ENCODE data around the gene UQCC2.

The UQCC2 gene

DNA sequence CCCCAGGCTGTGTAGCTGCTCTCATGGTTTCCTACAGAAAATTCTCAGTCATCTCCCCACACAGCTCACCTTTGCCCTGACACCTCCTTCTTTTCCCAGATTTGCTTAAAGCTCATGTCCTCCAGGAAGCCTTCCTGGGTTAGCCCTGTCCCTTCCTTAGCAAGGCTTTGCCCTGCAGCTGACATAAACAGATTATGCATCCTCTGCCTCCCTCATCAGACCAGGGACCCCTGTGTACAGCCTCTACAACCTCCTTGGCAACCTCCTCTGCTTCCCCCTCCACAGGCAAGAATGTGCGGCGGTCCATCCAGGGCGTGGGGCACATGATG is 39.8 kb downstream of the UQCC2 start:
- no peak for FAIRE-seq

- FAIRE-seq: no peak
Measured at GRCh38 chr6:33670971-33671743, 40.3 kb downstream of the UQCC2 start.

- FAIRE-seq: no peak
Measured at GRCh38 chr6:33670086-33670660, 41.3 kb downstream of the UQCC2 start.

DNA sequence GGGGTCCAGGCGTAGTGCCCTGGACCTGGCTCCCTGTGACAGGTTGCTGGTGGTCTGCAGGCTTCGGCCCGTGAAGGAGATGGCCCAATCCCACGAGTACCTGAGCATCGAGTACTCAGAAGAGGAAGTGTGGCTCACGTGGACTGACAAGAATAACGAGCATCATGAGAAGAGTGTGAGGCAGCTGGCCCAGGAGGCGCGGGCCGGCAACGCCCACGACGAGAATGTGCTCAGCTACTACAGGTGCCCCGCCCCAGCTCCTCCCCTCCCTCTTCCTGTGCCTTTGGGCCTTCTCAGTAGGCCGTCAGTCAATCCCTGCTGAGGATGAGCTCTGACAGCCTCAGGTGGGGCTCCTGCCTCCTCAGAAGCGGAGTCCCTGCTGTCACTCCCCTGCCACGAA is 42.6 kb downstream of the UQCC2 start:
- FAIRE-seq: no peak

GRCh38 chr6:33668328-33668727 is 43.2 kb downstream of the UQCC2 start:
- no peak for FAIRE-seq

GRCh38 chr6:33667776-33668175 is 43.7 kb downstream of the UQCC2 start:
- no peak for FAIRE-seq

GRCh38 chr6:33667072-33667471 is 44.4 kb downstream of the UQCC2 start:
- no peak for FAIRE-seq

GRCh38 chr6:33665957-33666356 is 45.5 kb downstream of the UQCC2 start:
- no peak for FAIRE-seq

DNA sequence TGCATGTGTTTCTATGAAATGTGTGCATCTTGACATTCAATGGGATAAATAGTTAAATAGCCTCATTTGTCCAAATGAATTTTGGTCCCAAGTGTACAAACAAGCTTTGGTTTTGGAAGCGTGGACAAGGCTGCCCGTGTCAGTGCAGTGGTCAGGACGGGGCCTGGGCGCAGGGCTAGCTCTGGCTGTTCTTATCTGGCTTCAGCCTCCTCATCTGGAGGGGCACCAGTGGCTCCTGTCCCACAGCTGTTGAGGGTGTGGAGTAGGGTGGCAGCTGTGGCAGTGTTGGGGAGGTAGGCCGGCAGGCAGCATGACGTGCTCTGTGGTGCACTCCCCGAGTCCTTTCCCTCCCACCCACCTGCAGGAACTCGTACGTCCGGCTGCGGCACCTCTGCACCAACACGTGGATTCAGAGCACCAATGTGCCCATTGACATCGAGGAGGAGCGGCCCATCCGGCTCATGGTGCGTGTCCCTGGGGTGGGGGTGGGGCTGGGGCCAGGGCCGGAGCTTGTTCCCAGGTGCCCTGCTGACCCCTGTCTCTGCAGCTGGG is 46.9 kb downstream of the UQCC2 start:
- FAIRE-seq: no peak

DNA sequence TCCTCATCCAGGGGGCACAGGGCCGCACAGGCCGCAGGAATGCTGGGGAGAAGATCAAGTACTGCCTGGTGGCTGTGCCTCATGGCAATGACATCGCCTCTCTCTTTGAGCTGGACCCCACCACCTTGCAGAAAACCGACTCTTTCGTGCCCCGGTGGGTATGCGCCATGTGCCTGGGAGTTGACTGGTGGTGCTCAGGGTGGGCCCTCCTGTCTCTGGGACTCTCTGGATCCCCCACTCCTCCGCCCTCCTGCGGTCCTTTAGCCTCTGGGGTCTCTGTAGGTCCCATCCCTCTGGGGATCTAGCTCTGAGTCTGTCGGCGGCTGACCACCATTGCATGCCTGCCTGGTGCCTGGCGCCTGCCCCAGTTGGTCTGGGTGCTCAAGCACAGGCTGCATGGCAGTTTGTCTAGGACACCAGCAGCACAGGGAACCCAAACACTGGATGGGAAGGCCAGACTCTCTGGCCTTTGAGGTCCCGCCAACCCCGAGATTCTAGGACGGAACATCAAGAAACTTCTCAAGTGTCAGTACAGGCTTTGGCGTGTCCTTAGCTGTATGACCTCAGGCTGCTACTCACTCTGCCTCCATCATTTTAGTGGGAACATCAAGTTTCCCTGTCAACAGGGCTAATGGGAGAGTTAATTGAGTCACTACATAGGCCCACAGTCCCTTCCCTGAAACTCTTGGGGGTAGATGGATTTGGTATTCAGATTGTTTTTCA is 47.6 kb downstream of the UQCC2 start:
- FAIRE-seq: no peak

GRCh38 chr6:33663028-33663427 is 48.5 kb downstream of the UQCC2 start:
- no peak for FAIRE-seq

DNA sequence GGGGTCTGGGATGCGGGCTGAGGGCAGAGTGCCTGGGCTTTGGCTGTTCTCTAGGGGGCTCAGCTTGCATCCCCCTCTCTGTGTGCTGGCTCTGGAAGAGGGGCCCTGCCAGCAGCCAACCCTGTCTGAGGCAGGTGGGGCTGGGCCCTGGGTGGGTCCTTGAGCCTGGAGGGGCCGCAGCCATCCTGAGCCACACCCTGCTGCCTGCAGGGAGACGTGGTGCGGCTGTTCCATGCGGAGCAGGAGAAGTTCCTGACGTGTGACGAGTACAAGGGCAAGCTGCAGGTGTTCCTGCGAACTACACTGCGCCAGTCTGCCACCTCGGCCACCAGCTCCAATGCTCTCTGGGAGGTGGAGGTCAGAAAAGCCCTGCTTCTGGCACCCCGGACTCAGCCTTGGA is 49.2 kb downstream of the UQCC2 start:
- FAIRE-seq: no peak

DNA sequence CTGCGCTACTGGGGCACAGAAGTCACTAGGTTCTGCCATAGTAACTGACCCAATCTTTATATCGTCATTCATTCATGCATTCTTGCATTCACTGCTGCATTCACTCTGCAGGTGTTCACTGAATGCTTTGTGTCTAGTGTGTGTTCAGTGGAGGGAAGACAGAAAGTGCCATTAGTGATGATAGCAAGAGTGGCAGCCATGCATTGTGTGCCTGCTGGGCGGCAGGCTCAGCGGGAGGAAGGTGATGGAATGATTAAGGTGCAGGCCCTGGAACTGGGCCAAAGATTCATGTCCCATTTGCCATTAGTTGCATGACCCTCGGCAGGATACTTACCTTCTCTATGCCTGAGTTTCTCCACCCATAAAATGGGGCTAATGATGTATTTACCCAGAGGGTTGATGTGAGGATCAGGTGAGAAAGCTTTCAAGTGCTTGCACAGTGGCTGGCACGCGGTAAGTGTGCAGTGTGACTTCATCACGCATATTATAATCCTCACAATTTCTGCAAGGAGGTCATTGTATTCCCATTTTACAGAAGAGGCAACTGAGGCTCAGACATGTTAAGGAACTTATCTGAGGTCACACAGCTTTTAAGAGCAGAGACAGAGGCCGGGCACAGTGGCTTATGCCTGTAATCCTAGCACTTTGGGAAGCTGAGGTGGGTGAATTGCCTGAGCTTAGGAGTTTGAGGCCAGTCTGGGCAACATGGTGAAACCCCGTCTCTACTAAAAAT is 50.2 kb downstream of the UQCC2 start:
- no peak for FAIRE-seq

DNA sequence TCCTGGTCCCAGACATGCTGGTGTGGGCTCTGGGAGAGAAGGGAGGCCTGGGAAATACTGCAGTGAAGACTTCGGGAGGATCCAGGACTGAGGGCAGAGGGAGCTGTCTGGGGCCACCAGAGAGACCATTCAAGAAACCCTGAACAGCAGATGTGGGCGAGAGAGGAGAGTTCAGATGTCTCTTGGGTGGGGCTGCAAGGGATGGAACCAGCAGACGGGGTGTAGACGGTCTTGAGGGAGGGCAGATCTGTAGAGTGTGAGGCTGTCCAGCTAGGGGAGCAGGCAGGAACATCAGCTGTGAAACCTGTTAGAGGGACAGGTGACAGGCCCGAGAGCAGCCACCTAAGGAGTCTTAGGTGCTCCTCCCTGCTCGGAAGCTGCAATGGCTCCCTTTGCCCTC is 51.5 kb downstream of the UQCC2 start:
- FAIRE-seq: no peak

DNA sequence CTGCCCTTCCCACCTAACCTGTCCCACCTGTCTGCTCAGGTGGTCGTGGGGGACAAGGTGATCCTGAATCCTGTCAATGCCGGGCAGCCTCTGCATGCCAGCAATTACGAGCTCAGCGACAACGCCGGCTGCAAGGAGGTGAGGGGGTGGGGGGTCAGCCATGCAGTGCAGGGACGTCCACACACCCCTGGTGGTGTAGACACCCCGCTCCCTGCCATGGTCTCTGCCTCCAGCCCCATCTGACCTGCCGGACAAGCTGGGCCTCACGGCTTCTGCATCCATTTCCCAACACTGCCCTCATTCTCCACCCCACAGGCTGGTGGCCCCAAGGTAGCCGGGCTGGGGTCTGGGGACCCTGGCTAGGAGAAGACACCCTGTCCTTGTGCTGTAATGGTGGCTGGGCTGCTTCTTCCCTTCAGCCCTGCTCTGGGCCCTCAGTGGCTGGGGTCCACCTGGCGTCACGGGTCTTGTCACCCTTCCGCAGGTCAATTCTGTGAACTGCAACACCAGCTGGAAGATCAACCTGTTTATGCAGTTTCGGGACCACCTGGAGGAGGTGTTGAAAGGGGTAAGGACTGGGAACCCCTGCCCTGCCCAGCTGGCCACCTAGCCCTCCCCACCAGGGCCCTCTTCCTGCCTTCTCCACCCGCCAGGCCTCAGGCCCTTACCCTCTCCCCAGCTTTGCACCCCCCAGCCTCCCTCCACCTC is 52.4 kb downstream of the UQCC2 start:
- FAIRE-seq: no peak

- no peak for FAIRE-seq
Measured at GRCh38 chr6:33656844-33657243, 54.7 kb downstream of the UQCC2 start.

DNA sequence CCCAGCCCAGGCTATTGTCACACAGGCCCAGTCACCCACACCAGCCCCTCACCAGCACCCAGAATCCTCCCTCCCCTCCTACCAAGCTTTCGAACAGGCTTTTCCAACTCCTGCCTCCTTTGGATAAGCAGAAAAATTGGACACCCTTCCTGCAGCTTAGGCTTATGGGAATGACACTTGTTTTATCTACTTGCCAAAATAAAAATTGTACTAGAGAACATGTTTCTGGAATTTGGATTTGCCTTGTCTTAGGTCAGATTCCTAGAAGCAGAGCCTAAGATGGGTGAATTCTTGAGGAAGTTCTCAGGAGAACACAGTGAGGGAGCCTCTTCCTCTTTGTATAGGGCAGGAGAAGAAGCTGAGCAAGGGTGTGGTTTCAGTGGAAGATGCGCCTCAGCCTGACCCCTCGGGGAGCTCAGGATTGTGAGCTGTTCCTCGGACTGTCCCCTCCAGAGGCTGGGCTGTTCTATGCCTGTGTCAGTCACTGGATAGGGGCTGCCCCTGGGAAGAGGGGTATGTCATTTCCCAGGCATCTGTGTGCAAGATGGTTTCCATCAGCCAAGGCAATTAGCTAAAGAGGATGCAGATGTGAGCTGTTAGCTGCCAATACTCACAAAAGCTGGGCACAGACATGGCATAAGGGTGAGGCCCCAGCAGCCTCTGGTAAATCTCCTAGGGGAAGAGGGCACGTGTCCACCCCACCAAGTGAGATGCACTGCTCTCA is 56.5 kb downstream of the UQCC2 start:
- no peak for FAIRE-seq

DNA sequence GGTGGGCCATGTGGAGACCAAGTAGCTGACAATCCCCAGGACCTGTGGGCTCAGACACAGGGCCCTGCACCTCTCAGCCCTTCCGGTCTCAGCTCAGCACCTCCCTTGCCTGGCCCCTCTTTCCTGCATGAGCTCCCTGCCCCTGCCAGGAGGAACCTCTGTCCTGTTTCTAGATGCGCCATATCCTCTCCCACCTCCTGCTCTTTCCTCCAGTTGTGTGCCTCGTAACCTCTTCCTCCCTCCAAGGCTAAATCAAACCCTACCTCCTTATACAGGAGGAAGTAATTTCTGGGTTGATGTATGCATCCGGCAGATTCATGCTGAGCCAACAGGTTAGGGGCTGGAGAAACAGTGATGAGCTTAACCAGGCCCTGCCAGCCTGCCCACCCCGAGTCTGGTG is 59.5 kb downstream of the UQCC2 start:
- FAIRE-seq: no peak

- FAIRE-seq: no peak
Measured at GRCh38 chr6:33651403-33651802, 60.1 kb downstream of the UQCC2 start.

Data from TTC549 (cell line).